ENCODE data around the gene MAK. TPM values are rescaled to one million over a fixed set of nuclear protein-coding genes. Genes with fewer than 3 reads are reported as not detected.

The MAK gene
- total RNA-seq, 2 donors from 2014 or later = 0.18 to 0.35 TPM

GRCh38 chr6:10763006-10763405 is 75.3 kb downstream of the MAK start:
- H3K9me3 Mint-ChIP-seq = no peaks in the 10 kb centered on the region
- TF ChIP-seq CTCF (conservative IDR thresholded peaks at IDR 0.05) = no peak
- Histone ChIP-seq H3K27me3 (ENCODE audit: control insufficient read depth, insufficient read depth, low read length, poor library complexity, severe bottlenecking) (no peaks in the 10 kb centered on the region), H3K4me3 (ENCODE audit: low read length) (no peak overlapping the region), H3K4me1 (ENCODE audit: control insufficient read depth, insufficient read depth, low read length) (no peaks in the 10 kb centered on the region), H3K36me3 (ENCODE audit: control insufficient read depth, insufficient read depth, low read length) (peaks cover 57% of the 10 kb centered on the region), H3K9ac (ENCODE audit: extremely low read depth, low read length, poor library complexity, severe bottlenecking) (no peak overlapping the region), H3K9me3 (ENCODE audit: control insufficient read depth, low read length) (no peaks in the 10 kb centered on the region), H3K27ac (ENCODE audit: low read depth, low read length) (no peak overlapping the region)
- H3K27me3 Mint-ChIP-seq (ENCODE audit: insufficient read depth) = no peaks in the 10 kb centered on the region
- H3K27ac Mint-ChIP-seq = no peak overlapping the region
- peaks cover 47% of the 10 kb centered on the region for H3K36me3 Mint-ChIP-seq (ENCODE audit: low read depth)
- 93 to 100% methylated on average over 2 of the region's 2 CpGs for WGBS, 2 experiments (ENCODE audit: insufficient coverage in 1 of 2, insufficient read length in 1 of 2)
- H3K4me3 Mint-ChIP-seq = no peak overlapping the region
- no peak for DNase-seq
- no peaks in the 10 kb centered on the region for H3K4me1 Mint-ChIP-seq

GRCh38 chr6:10759884-10760329 is 78.4 kb downstream of the MAK start:
- H3K27me3 ChIP-seq (ENCODE audit: control insufficient read depth, insufficient read depth, low read length, poor library complexity, severe bottlenecking) = no peaks in the 10 kb centered on the region
- TF ChIP-seq CTCF (conservative IDR thresholded peaks at IDR 0.05) = no peak
- H3K9me3 Mint-ChIP-seq = no peaks in the 10 kb centered on the region
- H3K4me3 Mint-ChIP-seq = no peak overlapping the region
- H3K9me3 ChIP-seq (ENCODE audit: control insufficient read depth, low read length) = no peaks in the 10 kb centered on the region
- WGBS, 2 experiments (ENCODE audit: insufficient coverage in 1 of 2, insufficient read length in 1 of 2) = 91 to 96% methylated on average over 5 to 6 of the region's 6 CpGs
- no peaks in the 10 kb centered on the region for H3K4me1 Mint-ChIP-seq
- H3K4me1 ChIP-seq (ENCODE audit: control insufficient read depth, insufficient read depth, low read length) = no peaks in the 10 kb centered on the region
- H3K36me3 Mint-ChIP-seq (ENCODE audit: low read depth) = peaks cover 70% of the 10 kb centered on the region
- no peak overlapping the region for H3K9ac ChIP-seq (ENCODE audit: extremely low read depth, low read length, poor library complexity, severe bottlenecking)
- no peaks in the 10 kb centered on the region for H3K27me3 Mint-ChIP-seq (ENCODE audit: insufficient read depth)
- peak overlapping the region; percentile 6 for H3K27ac Mint-ChIP-seq
- H3K27ac ChIP-seq (ENCODE audit: low read depth, low read length) = no peak overlapping the region
- peaks cover 79% of the 10 kb centered on the region for H3K36me3 ChIP-seq (ENCODE audit: control insufficient read depth, insufficient read depth, low read length)
- DNase-seq = no peak
- no peak overlapping the region for H3K4me3 ChIP-seq (ENCODE audit: low read length)

- H3K9me3 Mint-ChIP-seq = no peaks in the 10 kb centered on the region
- 14 to 91% methylated on average over 1 to 3 of the region's 3 CpGs for WGBS, 2 experiments (ENCODE audit: insufficient coverage in 1 of 2, insufficient read length in 1 of 2)
- H3K27me3 Mint-ChIP-seq (ENCODE audit: insufficient read depth) = no peaks in the 10 kb centered on the region
- Histone ChIP-seq H3K9me3 (ENCODE audit: control insufficient read depth, low read length) (no peaks in the 10 kb centered on the region), H3K36me3 (ENCODE audit: control insufficient read depth, insufficient read depth, low read length) (peaks cover 83% of the 10 kb centered on the region), H3K27me3 (ENCODE audit: control insufficient read depth, insufficient read depth, low read length, poor library complexity, severe bottlenecking) (no peaks in the 10 kb centered on the region), H3K4me3 (ENCODE audit: low read length) (no peak overlapping the region), H3K27ac (ENCODE audit: low read depth, low read length) (no peak overlapping the region), H3K4me1 (ENCODE audit: control insufficient read depth, insufficient read depth, low read length) (no peaks in the 10 kb centered on the region), H3K9ac (ENCODE audit: extremely low read depth, low read length, poor library complexity, severe bottlenecking) (no peak overlapping the region)
- H3K27ac Mint-ChIP-seq = peak overlapping the region; percentile 94
- H3K4me1 Mint-ChIP-seq = no peaks in the 10 kb centered on the region
- no peak overlapping the region for H3K4me3 Mint-ChIP-seq
- H3K36me3 Mint-ChIP-seq (ENCODE audit: low read depth) = peaks cover 75% of the 10 kb centered on the region
- DNase-seq = peak; percentile 59
- peak; percentile 74 for TF ChIP-seq CTCF (conservative IDR thresholded peaks at IDR 0.05)
Observed at GRCh38 chr6:10759312-10759839, 79.0 kb downstream of the MAK start.
